K562 (cell line): Measurements from ENCODE around the gene SLC25A11. TPM values are rescaled to one million over a fixed set of nuclear protein-coding genes. Genes with fewer than 3 reads are reported as not detected.

Experiments
- BCL6 ChIP-seq: fragments of 250-450 bp; sonication (Bioruptor Pico); IDR thresholded peaks from 2 replicates; pipeline ENCODE4 v1.4.0; 2020
- BRF1 ChIP-seq: IDR thresholded peaks from 3 replicates; pipeline ENCODE4 v1.6.1; 2011; ENCODE audit warnings: borderline replicate concordance, mild to moderate bottlenecking; ENCODE audit not compliant: insufficient read length; ENCODE audit errors: extremely low read depth
- CBX5 ChIP-seq: IDR thresholded peaks from 2 replicates; pipeline ENCODE4 v1.6.1; 2014; ENCODE audit warnings: low read depth, borderline replicate concordance
- COPS2 ChIP-seq: fragments of 450-650 bp; conservative IDR thresholded peaks from 2 replicates; pipeline ENCODE4 v1.6.1; 2016; ENCODE audit warnings: mild to moderate bottlenecking, moderate library complexity
- EP300 ChIP-seq: IDR thresholded peaks from 2 replicates; pipeline ENCODE4 v1.6.1; 2012; ENCODE audit warnings: low read length, improper control_type of control experiment
- FOS ChIP-seq: IDR thresholded peaks from 3 replicates; pipeline ENCODE4 v1.6.1; 2011; ENCODE audit not compliant: insufficient read length; ENCODE audit errors: extremely low read depth
- FOXK1 ChIP-seq: sonication (generic); formaldehyde crosslinking; IDR thresholded peaks from 2 replicates; pipeline ENCODE4 v1.8.0; 2022; ENCODE audit warnings: missing genetic modification reagents, mild to moderate bottlenecking, borderline replicate concordance
- NCOR1 ChIP-seq: fragments of 450-650 bp; IDR thresholded peaks from 2 replicates; pipeline ENCODE4 v1.6.1; 2016; ENCODE audit warnings: mild to moderate bottlenecking, moderate library complexity
- NFATC3 ChIP-seq: fragments of 450-650 bp; IDR thresholded peaks from 2 replicates; pipeline ENCODE4 v1.6.1; 2017; ENCODE audit warnings: mild to moderate bottlenecking
- NFIC ChIP-seq: fragments of 450-650 bp; IDR thresholded peaks from 2 replicates; pipeline ENCODE4 v1.6.1; 2017; ENCODE audit warnings: mild to moderate bottlenecking, inconsistent platforms
- PTTG1 ChIP-seq: fragments of 450-650 bp; IDR thresholded peaks from 2 replicates; pipeline ENCODE4 v1.6.1; 2016; ENCODE audit warnings: low read depth, mild to moderate bottlenecking, missing genetic modification characterization, missing compliant biosample characterization
- XRCC5 ChIP-seq: fragments of 200-400 bp; formaldehyde crosslinking; IDR thresholded peaks from 2 replicates; pipeline ENCODE4 v1.6.1; 2017; ENCODE audit warnings: low read depth, mild to moderate bottlenecking, low read length
- ZBED1 ChIP-seq: IDR thresholded peaks from 2 replicates; pipeline ENCODE4 v1.6.1; 2014
- ZBTB33 ChIP-seq: sonication (generic); formaldehyde crosslinking; IDR thresholded peaks from 2 replicates; pipeline ENCODE4 v1.8.1; 2023; ENCODE audit warnings: mild to moderate bottlenecking, missing genetic modification reagents
- ZBTB8A ChIP-seq: fragments of 450-650 bp; IDR thresholded peaks from 2 replicates; pipeline ENCODE4 v1.6.1; 2018; ENCODE audit warnings: mild to moderate bottlenecking, moderate library complexity; ENCODE audit not compliant: partially characterized antibody
- ZKSCAN1 ChIP-seq: fragments of 150-350 bp; IDR thresholded peaks from 2 replicates; pipeline ENCODE4 v1.6.1; 2016; ENCODE audit warnings: low read depth, low read length
- ZNF212 ChIP-seq: fragments of 450-650 bp; formaldehyde crosslinking; IDR thresholded peaks from 2 replicates; pipeline ENCODE4 v1.4.0; 2020; ENCODE audit warnings: mild to moderate bottlenecking
- ZNF274 ChIP-seq: IDR thresholded peaks from 2 replicates; pipeline ENCODE4 v1.6.1; 2011; ENCODE audit warnings: low read depth, mild to moderate bottlenecking, low read length, moderate library complexity, borderline replicate concordance
- ZNF408 ChIP-seq: fragments of 250-450 bp; sonication (Bioruptor Pico); IDR thresholded peaks from 2 replicates; pipeline ENCODE4 v1.4.0; 2020; ENCODE audit warnings: low read depth, mild to moderate bottlenecking, moderate library complexity
- polyA plus RNA-seq, 8 experiments: library from polyadenylated mRNA; depleted of rRNA in 4 of 8; stranded (reverse) in 5 of 8; unstranded in 3 of 8; fragments of >200 nt; fragmentation: Nextera tagmentation in 2 of 8; fragmentation: Illumina TruSeq in 1 of 8; extraction: Ambion mirVana in 2 of 8; extraction: Trizol in 1 of 8; gene quantifications; 2 replicates each; pipeline versions ENCODE4 v1.2.1 to v1.2.3, GENCODE V29; 2011 to 2014; ENCODE audit warnings: inconsistent platforms in 1 of 8, missing spikeins in 1 of 8
- total RNA-seq, 7 experiments: library from RNA; depleted of rRNA in 6 of 7; stranded (reverse); fragments of >200 nt in 6 of 7; fragmentation: Illumina TruSeq in 2 of 7; extraction: Trizol in 2 of 7; gene quantifications; 2 replicates each; pipeline versions ENCODE4 v1.2.1 to v1.2.3, GENCODE V29; 2011 to 2021; ENCODE audit warnings: low replicate concordance in 1 of 7
- TF ChIP-seq, protein P1 (sequence below): fragments of 250-450 bp; sonication (Bioruptor Pico); IDR thresholded peaks from 2 replicates; pipeline ENCODE4 v1.8.0; 2021; ENCODE audit warnings: moderate library complexity, mild to moderate bottlenecking, inconsistent platforms
- TF ChIP-seq, protein P2 (sequence below), 3 experiments: fragments of 200-800 bp in 1 of 3; fragments of 250-450 bp in 1 of 3; fragments of 450-650 bp in 1 of 3; sonication (Bioruptor Pico) in 1 of 3; sonication (Bioruptor generic) in 1 of 3; formaldehyde crosslinking in 1 of 3; IDR thresholded peaks; 2 replicates each; pipeline versions ENCODE4 v1.6.1 to v1.8.0; 2016 to 2022; ENCODE audit warnings: mild to moderate bottlenecking in 2 of 3, missing genetic modification characterization in 2 of 3, missing compliant biosample characterization in 1 of 3, moderate library complexity in 1 of 3

Gene SLC25A11
- total and polyA plus RNA-seq, 9 of the 15 experiments (the other 6 are each of a cell fraction or from before 2014, with no cell fraction given), result 3.1 to 56.7 (median 32.9) TPM

DNA sequence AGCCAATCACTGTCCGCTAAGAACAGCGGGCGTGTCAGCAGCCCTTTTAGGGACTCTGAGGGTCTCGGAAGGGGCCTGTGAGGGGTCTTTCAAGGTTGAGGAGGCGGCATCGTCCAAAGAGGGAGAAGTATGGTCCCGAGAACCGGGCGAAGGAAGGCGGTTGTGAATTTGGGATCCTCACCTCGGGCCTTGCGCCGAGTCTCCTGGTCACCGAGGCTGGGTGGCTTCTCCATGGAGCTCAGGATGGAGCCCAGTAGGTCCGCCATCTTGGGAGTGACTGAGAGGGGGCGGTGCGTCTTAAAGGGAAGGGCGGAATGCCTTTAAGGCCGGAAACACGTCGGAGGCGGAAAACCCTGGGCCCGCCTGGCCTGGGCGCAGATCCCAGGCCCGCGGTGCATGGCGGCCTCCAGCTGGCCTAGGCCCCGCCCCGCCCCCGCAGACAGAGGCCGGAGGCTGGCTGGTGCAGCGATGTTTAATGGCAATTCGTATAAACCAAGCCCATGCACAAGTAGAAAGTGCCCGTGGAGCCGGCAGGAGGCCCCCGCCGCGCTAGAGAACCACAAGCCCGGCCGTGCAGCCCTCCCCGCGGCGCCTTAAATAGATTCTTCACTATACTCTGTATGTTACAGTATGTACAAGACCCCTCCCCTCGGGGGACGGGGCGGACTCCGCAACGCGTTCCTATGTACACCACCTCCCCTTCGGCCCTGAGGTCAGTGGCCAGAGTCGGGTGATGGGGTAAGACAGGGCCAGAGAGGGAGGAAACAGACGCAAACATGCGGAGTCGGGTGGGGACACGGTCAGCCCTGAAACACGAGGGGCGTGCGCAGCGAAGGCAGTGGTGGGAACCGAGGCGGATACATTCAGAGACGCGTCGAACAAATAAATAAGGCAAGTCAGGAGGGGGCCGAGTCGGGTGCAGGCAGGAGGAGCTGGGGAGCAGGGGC is 28.0 kb upstream of the SLC25A11 start, which contains the start of gene SPAG7 (continued):
- no peak for TF ChIP-seq NFATC3
- no peak for TF ChIP-seq ZNF274
- TF ChIP-seq ZNF408, result no peak
- TF ChIP-seq PTTG1, result no peak
- TF ChIP-seq CBX5, result no peak
- peak; percentile 58; the same call in 1 of the 2 replicates for TF ChIP-seq ZBTB33 (CRISPR knock-in tag)
- TF ChIP-seq BRF1, result no peak
- peak; percentile 83; the same call in 1 of the 2 replicates for TF ChIP-seq FOXK1 (CRISPR knock-in tag)
- no peak for TF ChIP-seq ZNF212 (CRISPR knock-in tag)
- no peak for TF ChIP-seq COPS2
- TF ChIP-seq ZKSCAN1, result no peak
- TF ChIP-seq, protein P1, sequence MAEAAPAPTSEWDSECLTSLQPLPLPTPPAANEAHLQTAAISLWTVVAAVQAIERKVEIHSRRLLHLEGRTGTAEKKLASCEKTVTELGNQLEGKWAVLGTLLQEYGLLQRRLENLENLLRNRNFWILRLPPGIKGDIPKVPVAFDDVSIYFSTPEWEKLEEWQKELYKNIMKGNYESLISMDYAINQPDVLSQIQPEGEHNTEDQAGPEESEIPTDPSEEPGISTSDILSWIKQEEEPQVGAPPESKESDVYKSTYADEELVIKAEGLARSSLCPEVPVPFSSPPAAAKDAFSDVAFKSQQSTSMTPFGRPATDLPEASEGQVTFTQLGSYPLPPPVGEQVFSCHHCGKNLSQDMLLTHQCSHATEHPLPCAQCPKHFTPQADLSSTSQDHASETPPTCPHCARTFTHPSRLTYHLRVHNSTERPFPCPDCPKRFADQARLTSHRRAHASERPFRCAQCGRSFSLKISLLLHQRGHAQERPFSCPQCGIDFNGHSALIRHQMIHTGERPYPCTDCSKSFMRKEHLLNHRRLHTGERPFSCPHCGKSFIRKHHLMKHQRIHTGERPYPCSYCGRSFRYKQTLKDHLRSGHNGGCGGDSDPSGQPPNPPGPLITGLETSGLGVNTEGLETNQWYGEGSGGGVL (CRISPR knock-in tag), result no peak
- TF ChIP-seq, protein P2, sequence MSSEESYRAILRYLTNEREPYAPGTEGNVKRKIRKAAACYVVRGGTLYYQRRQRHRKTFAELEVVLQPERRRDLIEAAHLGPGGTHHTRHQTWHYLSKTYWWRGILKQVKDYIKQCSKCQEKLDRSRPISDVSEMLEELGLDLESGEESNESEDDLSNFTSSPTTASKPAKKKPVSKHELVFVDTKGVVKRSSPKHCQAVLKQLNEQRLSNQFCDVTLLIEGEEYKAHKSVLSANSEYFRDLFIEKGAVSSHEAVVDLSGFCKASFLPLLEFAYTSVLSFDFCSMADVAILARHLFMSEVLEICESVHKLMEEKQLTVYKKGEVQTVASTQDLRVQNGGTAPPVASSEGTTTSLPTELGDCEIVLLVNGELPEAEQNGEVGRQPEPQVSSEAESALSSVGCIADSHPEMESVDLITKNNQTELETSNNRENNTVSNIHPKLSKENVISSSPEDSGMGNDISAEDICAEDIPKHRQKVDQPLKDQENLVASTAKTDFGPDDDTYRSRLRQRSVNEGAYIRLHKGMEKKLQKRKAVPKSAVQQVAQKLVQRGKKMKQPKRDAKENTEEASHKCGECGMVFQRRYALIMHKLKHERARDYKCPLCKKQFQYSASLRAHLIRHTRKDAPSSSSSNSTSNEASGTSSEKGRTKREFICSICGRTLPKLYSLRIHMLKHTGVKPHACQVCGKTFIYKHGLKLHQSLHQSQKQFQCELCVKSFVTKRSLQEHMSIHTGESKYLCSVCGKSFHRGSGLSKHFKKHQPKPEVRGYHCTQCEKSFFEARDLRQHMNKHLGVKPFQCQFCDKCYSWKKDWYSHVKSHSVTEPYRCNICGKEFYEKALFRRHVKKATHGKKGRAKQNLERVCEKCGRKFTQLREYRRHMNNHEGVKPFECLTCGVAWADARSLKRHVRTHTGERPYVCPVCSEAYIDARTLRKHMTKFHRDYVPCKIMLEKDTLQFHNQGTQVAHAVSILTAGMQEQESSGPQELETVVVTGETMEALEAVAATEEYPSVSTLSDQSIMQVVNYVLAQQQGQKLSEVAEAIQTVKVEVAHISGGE (CRISPR knock-in tag; IDR thresholded peaks at IDR 0.05), result no peak
- TF ChIP-seq NFIC, result peak; percentile 27; the same call in 1 of the 2 replicates
- TF ChIP-seq ZBTB8A, result no peak
- TF ChIP-seq ZBED1, result no peak
- no peak for TF ChIP-seq FOS
- TF ChIP-seq EP300, result no peak
- no peak for TF ChIP-seq BCL6 (CRISPR knock-in tag)
- peak; percentile 42; the same call in 1 of the 2 replicates for TF ChIP-seq XRCC5
- TF ChIP-seq NCOR1, result no peak; the same call in 1 of the 2 replicates
